ENCODE data around the gene ACAP3.

GRCh38 chr1:1351511-1352427 lies 44.0 kb upstream of the ACAP3 start:
- TF ChIP-seq POLR2AphosphoS5 (IDR thresholded peaks at IDR 0.05), result no peak
- TF ChIP-seq, protein P1, sequence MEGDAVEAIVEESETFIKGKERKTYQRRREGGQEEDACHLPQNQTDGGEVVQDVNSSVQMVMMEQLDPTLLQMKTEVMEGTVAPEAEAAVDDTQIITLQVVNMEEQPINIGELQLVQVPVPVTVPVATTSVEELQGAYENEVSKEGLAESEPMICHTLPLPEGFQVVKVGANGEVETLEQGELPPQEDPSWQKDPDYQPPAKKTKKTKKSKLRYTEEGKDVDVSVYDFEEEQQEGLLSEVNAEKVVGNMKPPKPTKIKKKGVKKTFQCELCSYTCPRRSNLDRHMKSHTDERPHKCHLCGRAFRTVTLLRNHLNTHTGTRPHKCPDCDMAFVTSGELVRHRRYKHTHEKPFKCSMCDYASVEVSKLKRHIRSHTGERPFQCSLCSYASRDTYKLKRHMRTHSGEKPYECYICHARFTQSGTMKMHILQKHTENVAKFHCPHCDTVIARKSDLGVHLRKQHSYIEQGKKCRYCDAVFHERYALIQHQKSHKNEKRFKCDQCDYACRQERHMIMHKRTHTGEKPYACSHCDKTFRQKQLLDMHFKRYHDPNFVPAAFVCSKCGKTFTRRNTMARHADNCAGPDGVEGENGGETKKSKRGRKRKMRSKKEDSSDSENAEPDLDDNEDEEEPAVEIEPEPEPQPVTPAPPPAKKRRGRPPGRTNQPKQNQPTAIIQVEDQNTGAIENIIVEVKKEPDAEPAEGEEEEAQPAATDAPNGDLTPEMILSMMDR (IDR thresholded peaks at IDR 0.05), result no peak

Data from breast epithelium (tissue), 3 donors.